Measurements from ENCODE around the gene NME3.

Gene NME3

GRCh38 chr16:1760911-1761310, 10.4 kb downstream of the NME3 start:
- TF ChIP-seq CTCF (IDR thresholded peaks at IDR 0.05; ENCODE audit: borderline replicate concordance, control extremely low read depth, extremely low read depth, insufficient read depth, missing control alignments) = no peak
- in situ Hi-C loops (cut with MboI; ENCODE audit: low sequenced_read_pairs, unreplicated experiment) = no loop called here
- no peak for DNase-seq (ENCODE audit: low spot score)

- TF ChIP-seq CTCF (IDR thresholded peaks at IDR 0.05; ENCODE audit: borderline replicate concordance, control extremely low read depth, extremely low read depth, insufficient read depth, missing control alignments) = no peak
- no peak for DNase-seq (ENCODE audit: low spot score)
- in situ Hi-C loops (cut with MboI; ENCODE audit: low sequenced_read_pairs, unreplicated experiment) = no loop called here
Observed at GRCh38 chr16:1759511-1759910, 11.8 kb downstream of the NME3 start.

- no peak for TF ChIP-seq CTCF (IDR thresholded peaks at IDR 0.05; ENCODE audit: borderline replicate concordance, control extremely low read depth, extremely low read depth, insufficient read depth, missing control alignments)
- in situ Hi-C loops (cut with MboI; ENCODE audit: low sequenced_read_pairs, unreplicated experiment) = no loop called here
- DNase-seq (ENCODE audit: low spot score) = no peak
Observed at GRCh38 chr16:1758923-1759322, 12.4 kb downstream of the NME3 start.

DNA sequence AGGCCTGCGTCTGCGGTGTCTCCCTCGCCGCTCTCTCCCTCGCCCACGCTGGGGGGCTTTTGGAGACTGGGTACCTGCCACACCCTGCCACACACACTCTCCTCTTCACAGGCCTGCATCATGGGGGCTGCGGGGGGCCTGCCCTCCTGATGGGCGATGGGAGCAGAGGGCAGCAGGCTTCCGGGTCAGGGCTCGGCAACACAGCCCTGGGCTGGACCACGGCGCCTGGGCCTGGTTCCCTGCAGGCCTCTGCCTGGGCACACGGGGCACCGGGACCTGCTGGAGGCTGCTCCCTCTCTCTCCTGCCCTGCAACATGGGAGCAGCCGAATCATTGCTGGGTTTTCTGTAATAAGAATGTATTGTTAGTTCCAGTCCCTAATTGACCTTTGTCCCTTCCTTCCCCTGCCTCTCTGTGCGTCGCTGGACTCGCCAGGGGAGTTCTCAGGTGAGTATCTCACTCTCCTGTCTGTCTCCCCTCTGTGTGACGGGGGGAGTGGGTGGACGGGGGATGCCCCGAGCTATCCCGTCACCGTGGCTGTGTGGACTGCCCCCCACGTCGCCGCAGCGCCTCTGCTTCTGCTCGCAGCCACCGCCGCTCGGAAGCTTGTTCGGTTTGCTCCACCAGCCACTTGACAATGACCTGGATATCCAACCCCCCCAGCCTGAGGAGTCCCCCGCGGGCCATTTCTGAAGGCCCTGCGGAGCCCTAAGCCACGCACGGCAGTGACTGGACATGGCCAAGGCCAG, 13.5 kb downstream of the NME3 start:
- no peak for TF ChIP-seq CTCF (IDR thresholded peaks at IDR 0.05; ENCODE audit: borderline replicate concordance, control extremely low read depth, extremely low read depth, insufficient read depth, missing control alignments)
- in situ Hi-C loops (cut with MboI; ENCODE audit: low sequenced_read_pairs, unreplicated experiment) = no loop called here
- no peak for DNase-seq (ENCODE audit: low spot score)

- no peak for DNase-seq (ENCODE audit: low spot score)
- TF ChIP-seq CTCF (IDR thresholded peaks at IDR 0.05; ENCODE audit: borderline replicate concordance, control extremely low read depth, extremely low read depth, insufficient read depth, missing control alignments) = no peak
- in situ Hi-C loops (cut with MboI; ENCODE audit: low sequenced_read_pairs, unreplicated experiment) = no loop called here
Observed at GRCh38 chr16:1754204-1754603, 17.1 kb downstream of the NME3 start.

DNA sequence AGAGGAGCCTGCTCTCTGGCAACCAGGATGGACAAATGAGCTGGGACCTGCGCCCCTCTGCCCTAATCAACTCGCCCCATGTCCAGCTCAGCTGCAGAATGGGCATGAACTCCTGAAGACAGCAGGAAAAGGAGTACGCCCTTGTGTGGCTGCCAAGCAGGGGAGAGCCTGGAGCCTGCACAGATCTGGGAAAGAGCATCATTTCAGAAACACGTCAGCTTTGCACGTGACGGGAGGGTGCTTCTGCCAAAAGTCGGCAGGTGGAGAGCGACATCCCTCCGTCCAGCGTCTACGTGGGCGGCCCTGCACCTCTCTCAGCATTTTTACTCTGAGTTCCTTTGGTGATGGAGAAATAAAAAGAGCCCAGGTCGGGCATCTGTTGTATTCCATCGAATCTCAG, 18.5 kb downstream of the NME3 start:
- no peak for TF ChIP-seq CTCF (IDR thresholded peaks at IDR 0.05; ENCODE audit: borderline replicate concordance, control extremely low read depth, extremely low read depth, insufficient read depth, missing control alignments)
- in situ Hi-C loops (cut with MboI; ENCODE audit: low sequenced_read_pairs, unreplicated experiment) = no loop called here
- DNase-seq (ENCODE audit: low spot score) = no peak
